GM12865 (cell line): ENCODE results near the gene GRB14.
"Not testable (repeated sequence)": the region's sequence is repeated elsewhere in the genome, so short reads cannot be mapped to it uniquely, and the experiment has no call there.

Source experiments
- DNase-seq: peaks from one replicate; pipeline ENCODE4 v3.0.0; 2010; ENCODE audit warnings: low read depth
- H3K4me3 ChIP-seq: 2 replicates; pipeline ENCODE4 v1.5.1; 2011; ENCODE audit warnings: mild to moderate bottlenecking, low read depth, low read length, control low read depth
- TF ChIP-seq, protein P1 (sequence below): IDR thresholded peaks from 2 replicates; pipeline ENCODE4 v1.5.1; 2011; ENCODE audit warnings: low read length, control low read depth, low read depth, inconsistent platforms; ENCODE audit not compliant: insufficient read depth; ENCODE audit errors: missing control alignments

Gene GRB14

DNA sequence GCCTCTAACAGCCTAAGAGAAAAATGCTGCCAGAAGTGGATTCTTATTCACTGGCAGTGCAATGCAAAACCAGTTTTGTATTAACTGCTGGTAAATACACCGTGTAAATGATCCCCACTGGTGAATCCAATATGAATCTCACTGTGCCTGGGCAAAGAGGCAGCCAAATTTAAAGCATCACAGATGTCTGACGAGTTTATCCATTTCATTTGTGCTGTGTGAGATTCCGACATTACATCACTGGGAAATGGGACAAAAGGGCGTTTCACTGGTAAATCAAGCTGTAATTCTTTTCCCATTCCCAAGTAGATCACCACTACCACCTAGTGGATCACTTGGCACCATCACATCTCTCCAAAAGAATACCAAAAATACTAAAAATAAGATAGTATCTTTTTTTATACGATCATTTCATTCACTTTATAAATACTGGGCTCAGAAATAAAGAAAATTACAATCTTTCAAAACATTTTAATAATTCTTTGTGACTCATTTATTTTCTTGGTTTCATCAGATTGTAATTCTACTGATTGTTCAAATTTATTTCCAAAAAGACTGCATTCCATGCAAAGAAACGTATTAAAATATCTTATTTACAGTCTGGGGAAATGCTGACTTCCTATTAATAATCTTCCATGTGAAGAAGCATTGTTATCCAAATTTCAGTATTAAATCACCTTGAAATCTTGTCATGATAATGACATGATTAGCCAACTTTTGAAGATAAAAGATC, 125.6 kb downstream of the GRB14 start:
- no peak overlapping the region for H3K4me3 ChIP-seq
- no peak for DNase-seq
- TF ChIP-seq, protein P1, sequence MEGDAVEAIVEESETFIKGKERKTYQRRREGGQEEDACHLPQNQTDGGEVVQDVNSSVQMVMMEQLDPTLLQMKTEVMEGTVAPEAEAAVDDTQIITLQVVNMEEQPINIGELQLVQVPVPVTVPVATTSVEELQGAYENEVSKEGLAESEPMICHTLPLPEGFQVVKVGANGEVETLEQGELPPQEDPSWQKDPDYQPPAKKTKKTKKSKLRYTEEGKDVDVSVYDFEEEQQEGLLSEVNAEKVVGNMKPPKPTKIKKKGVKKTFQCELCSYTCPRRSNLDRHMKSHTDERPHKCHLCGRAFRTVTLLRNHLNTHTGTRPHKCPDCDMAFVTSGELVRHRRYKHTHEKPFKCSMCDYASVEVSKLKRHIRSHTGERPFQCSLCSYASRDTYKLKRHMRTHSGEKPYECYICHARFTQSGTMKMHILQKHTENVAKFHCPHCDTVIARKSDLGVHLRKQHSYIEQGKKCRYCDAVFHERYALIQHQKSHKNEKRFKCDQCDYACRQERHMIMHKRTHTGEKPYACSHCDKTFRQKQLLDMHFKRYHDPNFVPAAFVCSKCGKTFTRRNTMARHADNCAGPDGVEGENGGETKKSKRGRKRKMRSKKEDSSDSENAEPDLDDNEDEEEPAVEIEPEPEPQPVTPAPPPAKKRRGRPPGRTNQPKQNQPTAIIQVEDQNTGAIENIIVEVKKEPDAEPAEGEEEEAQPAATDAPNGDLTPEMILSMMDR: no peak

DNA sequence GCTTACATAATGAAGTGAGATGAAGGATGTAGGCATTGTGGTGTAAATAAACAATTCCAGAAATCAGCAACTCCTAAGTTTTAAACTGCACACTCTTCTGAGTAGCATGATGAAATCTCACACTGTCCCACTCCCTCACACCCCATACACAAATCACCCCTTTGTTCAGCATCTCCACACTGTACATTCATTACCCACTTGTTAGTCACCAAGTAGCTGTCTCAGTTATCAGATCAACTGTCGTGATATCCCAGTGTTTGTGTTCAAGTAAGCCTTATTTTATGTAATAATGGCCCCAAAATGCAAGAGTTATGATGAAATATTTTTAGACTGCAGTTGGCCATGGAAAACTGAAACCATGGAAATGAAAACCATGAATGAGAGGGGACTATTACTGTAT, 135.7 kb downstream of the GRB14 start:
- TF ChIP-seq, protein P1: no peak
- H3K4me3 ChIP-seq: no peak overlapping the region
- DNase-seq: no peak

DNA sequence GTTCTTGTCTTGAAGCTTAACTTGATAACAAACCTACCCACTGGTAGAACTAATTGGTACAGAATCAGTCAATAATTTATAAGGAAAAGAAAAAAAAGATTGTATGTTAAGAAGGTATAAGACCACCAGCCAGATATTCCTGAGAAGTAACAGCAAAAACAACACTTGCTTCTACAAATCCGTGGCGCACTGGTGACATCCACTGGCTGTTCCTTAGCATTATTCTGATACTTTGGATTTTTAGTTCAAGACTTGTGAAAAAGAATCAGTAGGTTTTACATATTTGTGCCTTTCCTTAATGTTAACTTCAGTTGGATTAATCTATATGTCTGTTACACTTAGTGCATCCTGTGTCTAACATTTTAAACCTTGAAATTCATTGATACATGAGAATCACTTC, 141.8 kb downstream of the GRB14 start:
- no peak overlapping the region for H3K4me3 ChIP-seq
- no peak for DNase-seq
- TF ChIP-seq, protein P1: peak; percentile 13

DNA sequence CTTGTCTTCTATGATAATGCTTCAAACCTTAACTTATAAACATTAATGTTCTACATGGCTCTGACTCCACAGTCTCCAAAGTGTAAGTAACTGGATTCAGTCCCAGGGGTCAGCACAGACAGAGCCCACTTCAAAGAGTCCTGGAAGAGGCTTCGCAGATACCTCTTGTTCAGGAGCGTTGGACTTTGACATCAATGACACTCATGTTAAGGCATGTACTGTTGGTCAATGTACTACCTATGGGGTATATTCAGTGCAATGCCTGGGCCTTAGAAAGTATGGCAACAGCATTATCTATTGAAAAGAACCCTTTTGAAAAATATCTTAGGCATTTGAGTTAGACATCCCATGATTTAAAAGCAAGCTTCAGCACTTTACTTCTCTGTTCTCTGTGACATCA, 143.1 kb downstream of the GRB14 start:
- H3K4me3 ChIP-seq: no peak overlapping the region
- no peak for DNase-seq
- TF ChIP-seq, protein P1: no peak

DNA sequence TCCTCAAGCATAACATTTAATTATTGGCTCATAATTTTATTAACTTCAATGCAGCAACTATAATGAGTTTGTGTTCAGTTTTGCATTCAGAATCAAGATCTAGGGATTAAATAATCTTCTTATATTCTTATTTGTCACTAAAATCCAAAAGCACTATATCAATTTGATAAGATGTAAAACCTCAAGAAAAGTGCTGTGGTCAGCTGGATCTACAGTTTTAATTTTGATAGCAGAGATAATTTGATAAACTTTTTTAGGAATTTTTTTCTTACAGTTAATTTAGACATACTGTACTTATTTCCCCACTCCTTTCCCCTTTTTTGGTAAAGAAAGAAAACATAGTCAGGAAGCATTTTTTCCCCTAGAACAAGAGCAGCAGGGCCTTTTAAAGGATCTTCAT, 146.4 kb downstream of the GRB14 start:
- TF ChIP-seq, protein P1: no peak
- H3K4me3 ChIP-seq: no peak overlapping the region
- no peak for DNase-seq

DNA sequence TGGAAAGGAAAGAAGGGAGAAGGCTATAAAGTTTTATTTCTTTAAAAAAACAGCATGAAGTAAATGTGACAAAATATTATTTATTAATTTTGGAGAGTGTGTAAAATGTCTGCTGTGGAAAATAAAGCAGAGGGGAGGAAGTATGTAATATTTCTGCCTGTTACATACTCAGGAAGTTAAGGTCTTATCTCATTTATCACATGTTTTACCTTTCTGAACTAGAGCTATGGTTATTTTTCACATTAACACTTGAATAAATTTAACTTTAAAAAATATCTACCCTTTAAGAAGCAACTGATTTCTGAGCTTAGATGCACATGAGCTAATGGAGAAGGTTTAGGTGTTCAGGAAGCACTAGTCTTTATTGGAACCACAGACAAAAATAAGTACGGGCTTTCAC, 148.3 kb downstream of the GRB14 start:
- DNase-seq: no peak
- TF ChIP-seq, protein P1: no peak
- H3K4me3 ChIP-seq: no peak overlapping the region

DNA sequence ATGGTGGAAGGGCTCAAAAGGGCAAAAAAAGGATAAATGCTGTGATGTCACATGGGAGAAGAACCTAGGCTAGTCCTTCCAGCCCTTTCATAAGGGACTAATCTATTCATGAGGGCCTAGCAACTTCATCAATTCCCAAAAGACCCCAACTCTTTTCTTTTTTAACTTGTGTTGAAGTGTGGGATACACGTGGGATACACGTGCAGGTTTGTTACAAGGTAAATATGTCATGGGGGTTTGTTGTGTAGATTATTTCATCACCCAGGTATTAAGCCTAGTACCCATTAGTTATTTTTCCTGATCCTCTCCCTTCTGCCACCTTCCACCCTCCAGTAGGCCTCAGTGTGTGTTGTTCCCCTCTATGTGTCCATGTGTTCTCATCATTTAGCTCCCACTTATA, 156.2 kb downstream of the GRB14 start:
- not testable (repeated sequence) for DNase-seq, H3K4me3 ChIP-seq
